Measurements from ENCODE around the gene TWIST1.

The TWIST1 gene

DNA sequence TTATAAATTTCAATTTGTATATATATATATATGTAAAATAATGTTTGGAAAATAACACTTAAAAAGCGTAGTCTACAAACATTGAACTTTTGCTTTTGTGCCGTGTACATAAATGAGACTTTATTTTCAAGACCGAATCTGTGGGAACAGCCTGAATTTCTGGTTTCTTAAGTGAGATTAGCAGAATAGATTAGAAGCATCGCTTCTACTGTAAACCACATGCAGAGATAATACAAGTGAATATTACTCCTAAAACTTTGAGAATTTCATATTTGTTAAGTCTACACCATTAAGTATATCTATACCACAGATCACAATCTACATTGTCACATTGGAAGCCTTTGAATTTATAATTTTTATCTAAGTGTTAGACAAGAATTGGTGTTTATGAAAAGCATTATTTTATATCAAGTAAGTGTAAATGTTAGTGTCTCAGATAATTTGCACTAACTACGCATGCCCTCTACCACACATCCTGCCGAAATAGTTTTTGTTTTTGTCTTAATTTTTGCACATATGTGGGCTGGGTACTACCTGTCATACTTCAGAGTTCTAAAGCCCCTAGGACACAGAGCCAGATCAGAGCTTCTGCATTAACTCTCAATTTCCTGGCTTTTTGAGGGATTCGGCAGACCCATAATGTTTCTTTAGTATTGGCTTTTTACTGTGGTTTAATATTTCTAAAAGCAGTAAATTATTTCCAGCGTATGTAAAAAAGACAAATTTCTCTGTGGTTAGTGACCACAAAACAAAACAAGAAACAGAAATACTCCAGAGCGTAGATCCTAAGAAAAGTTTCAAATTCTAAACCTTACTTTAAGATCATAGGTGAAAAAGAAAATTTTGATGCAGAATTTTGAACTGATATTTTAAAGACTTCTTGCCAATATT is 20.0 kb downstream of the TWIST1 start:
- no peak for DNase-seq (ENCODE audit: low spot score)

DNA sequence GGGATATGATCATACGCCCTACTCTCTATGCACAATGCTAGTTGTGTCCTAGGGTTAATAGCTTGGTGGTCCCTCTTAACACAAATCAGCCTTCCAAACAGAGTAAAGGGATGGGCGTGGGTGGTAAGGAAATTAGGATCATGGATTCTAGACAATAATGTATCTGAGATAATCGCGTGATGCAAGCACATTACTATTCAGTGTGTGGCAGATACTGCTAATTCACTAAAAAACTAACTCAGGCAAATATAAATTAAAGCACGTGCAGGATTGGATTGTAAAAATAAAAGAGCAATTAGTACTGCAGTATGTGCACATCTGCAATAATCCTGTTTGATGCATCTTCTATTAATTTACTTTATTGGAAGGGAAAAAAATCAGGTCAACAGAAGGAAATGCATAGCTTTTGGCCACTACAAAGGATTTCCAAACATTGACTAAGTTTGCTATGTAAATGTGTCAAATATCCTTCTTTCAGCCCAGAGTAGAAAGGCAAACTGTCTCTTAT is 22.0 kb downstream of the TWIST1 start:
- no peak for DNase-seq (ENCODE audit: low spot score)

DNA sequence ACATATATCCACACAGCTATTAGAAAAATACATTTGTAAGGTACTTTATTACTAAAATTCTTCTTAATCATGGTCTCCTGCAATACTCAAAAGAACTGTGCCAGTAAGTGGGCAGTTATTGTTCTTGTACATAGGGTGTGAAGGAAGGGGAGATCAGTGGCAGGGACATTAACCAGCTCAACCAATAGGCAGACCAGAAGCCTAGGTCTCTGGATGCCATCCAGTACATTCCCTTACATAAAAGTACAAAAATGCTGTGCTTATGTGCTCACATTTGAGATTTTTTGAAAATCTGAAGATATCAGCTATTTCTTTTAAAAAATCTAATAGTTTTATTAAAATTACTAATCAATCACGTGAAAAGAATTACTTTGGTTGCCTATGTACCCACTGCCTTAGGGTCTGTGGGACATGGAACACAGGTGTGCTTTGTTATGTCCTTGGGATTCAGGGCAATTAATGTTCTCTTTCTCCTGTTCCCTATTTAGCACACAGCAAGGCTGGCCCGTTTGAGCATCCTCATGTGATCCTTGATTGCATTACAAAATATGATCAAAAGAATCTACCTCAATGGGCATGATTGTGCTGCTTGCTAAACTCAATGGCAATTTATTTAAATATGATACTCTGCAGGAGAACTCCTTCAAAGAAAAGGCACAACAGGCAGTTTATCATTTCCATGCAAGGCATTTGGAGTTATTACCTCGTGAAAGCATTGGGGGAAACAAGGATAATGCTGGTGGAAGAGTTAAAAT is 22.7 kb downstream of the TWIST1 start:
- no peak for DNase-seq (ENCODE audit: low spot score)

DNA sequence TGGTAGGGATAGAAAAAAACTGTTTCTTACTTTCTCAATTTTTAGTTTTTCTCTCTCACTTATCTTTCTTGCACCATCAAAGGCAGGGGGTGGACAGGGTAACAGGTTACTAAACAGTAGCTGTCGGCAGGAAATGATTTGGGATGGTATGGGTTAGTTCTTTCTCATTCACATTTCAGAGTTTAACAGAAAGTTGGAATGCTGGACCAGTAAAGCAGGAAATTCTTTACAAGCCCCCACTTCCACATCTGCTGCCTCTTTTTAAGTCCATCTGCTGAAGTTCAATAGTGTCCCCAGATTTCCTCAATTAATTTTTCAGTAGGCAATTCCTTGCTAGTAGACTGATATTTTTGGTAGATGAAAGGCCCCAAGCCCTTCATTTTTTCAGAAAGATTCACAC is 23.3 kb downstream of the TWIST1 start:
- DNase-seq (ENCODE audit: low spot score), result no peak

DNA sequence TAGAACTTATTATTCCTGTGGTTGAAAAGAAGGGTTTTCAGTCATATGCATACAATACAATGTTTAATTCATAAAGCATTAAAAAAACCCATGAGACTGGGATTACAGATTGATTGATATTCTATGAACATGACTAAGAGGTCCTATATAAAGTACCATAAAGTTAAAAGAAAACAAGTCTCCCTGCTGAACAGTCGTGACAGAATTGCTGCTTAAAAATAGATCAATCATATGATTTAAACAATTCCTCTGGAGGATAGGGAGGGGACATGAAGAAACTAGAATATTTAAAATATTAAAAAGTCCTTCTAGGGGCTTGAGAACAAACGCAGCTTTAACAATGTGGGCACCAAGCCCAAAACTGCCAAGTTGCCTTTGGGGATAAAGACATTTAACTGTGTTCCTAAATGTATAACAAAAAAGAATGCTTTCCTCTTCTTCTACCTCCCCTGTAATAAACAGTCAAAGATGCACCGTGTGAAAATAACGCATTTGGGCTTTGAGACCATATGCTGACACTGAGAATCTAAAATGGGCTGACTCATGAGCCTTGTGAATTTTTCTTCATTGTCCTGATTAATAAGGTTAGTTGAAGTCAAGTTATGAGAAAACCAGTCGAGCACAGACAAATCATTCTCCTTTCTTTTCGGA is 25.8 kb downstream of the TWIST1 start:
- DNase-seq (ENCODE audit: low spot score), result no peak

DNA sequence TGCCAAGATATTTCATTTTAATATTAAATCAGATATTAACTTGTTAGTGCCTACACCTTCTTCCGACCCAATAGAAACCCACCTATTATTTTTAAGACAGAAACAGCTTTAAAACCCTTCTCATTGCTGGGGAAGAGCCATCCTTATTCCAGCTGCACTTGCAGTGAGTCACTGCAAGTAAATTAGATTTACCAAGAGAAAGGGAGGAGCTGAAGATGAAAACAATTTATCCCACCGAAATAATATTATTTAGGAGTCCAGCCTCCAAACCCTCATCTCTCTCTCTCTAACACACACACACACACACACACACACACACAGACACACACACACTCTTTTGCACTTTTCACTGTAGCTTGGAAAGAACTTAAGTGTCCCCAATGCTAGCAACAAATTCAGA is 26.9 kb downstream of the TWIST1 start:
- DNase-seq (ENCODE audit: low spot score), result peak; percentile 33

DNA sequence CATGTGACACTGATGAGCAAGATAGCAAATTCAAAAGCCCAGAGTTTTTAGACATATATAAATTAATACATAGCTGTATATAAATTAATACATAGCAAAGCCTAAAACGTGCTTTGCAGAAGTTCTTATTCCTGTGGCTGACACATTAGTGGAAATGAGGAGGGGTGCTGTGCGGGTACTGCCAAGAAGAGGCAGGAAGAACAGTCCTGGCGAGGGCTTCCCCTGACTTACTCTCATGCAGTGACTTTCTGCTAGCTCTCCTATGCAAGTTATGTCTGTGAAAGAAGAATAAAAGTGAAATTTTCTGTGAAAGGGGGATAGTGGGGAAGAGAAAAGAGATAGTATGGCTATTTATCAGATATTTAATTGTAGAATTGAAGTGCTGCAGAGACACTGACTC is 27.6 kb downstream of the TWIST1 start:
- DNase-seq (ENCODE audit: low spot score), result no peak

DNA sequence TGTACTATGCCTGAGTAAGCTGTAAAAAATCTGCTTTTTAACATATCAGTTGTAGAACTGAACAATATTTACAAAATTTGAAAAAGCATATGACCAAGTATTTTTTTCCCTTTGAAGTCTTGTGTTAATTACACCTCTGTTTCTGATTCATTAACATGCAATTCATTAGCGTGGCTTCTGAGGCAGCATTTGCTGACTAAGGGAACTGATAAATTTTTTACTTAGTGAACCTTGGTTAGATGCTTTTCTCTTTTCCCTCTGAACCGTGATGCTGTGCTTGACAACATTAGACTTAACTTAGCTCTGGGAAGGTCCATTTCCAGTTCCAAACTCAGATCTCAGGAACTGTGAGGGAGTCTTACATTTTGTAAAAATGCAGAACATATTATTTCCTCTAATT is 28.1 kb downstream of the TWIST1 start:
- DNase-seq (ENCODE audit: low spot score), result no peak

DNA sequence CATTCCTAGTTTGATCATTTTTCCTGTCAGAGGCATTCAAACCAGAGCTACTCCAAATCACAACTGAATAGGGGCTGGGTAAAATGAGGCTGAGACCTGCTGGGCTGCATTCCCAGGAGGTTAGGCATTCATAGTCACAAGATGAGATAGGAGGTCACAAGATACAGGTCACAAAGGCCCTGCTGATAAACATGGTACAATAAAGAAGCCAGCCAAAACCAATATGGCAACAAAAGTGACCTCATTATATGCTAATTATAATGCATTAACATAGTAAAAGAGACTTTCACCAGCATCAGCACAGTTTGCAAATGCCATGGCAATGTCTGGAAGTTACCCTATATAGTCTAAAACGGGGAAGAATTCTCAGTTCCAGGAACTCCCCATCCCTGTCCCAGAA is 37.3 kb downstream of the TWIST1 start:
- DNase-seq (ENCODE audit: low spot score), result no peak

DNA sequence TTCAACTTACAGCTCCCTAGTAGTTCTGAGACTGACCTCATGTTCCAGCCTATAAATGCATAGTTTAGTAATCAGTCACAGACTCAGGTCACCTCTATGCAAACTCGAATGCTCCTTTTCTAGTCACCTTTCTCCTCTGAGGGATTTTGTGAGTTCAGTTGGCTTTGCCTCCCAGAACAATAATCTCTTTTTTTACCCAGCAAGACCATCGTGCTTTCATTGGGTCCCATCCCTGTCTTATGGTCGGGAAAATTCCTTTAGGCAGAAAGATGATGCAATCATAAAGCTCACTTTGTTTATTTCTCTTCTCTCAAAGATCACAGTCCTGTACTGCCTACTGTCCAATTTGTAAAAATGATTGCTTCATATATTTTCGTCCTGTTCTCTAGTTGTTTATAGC is 38.4 kb downstream of the TWIST1 start:
- no peak for DNase-seq (ENCODE audit: low spot score)

DNA sequence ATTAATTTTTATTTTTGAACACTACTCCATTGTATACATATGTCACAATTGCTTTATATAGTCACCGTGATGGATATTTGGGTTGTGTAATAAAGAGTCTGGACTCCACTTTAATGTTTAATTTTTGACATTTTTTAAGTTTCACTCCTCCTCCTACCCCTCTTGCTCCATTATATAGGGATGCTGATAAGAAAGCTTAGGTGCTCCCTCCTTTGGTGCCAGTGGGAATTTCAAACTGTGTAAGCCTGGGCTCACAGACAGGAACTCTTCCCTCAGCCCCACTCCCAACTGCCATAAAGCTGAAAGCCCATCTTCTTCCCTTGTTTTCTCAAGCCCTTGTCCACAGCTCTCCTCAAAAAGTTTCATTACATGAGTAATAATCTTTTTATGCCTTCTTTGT is 47.6 kb downstream of the TWIST1 start:
- DNase-seq (ENCODE audit: low spot score), result no peak

DNA sequence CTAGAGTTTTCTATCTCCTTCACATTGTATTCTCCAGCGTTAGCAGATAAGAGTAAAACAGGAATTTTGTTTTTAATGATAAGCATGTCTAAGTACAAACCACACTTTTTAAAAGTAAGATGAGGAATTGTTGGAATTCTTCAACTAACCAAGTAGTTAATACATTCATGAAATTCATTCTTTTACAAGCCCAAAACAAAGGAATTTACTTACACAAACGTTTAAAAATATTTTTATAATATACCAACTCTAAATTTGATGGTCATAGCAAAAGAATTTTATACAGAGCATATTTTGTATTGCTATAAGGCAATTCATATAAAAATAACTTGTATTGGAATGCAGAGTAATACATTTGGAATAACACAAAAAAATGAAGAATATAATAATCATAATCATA is 51.3 kb downstream of the TWIST1 start:
- DNase-seq (ENCODE audit: low spot score), result no peak
